Right atrium auricular region (tissue), 2 donors: ENCODE results near the gene EPHA3. TPM values are rescaled to one million over a fixed set of nuclear protein-coding genes. Genes with fewer than 3 reads are reported as not detected.

Source experiments
- DNase-seq: peaks from one replicate; pipeline ENCODE4 v3.0.0-alpha.2; 2019; ENCODE audit warnings: low spot score
- H3K27ac ChIP-seq, 2 donors: fragments of 200-600 bp; sonication (generic); 1 replicate in 1 of 2; 2 replicates in 1 of 2; pipeline ENCODE4 v1.5.1; 2016 to 2019
- H3K27me3 ChIP-seq, 2 donors: fragments of 200-600 bp; sonication (generic); one replicate each; pipeline versions ENCODE4 v1.5.1 to v1.6.0; 2017 to 2019
- H3K36me3 ChIP-seq: fragments of 200-600 bp; sonication (generic); one replicate; pipeline ENCODE4 v1.5.1; 2016
- H3K4me1 ChIP-seq, 2 donors: fragments of 200-600 bp; sonication (generic); one replicate each; pipeline versions ENCODE4 v1.5.1 to v1.6.0; 2017 to 2019
- H3K4me3 ChIP-seq, 2 donors: fragments of 200-600 bp; sonication (generic); 1 replicate in 1 of 2; 2 replicates in 1 of 2; pipeline ENCODE4 v1.5.1; 2017 to 2019; ENCODE audit warnings: mild to moderate bottlenecking in 1 of 2, moderate library complexity in 1 of 2
- H3K9me3 ChIP-seq, 2 donors: fragments of 200-600 bp; sonication (generic); one replicate each; pipeline ENCODE4 v1.5.1; 2019
- CTCF ChIP-seq, 2 donors: fragments of 200-600 bp; sonication (generic); IDR thresholded peaks; one replicate each; pipeline ENCODE4 v1.5.1; 2019; ENCODE audit warnings: antibody characterized with exemption in 2 of 2
- total RNA-seq, 2 donors: library from RNA; depleted of rRNA; stranded (reverse); fragments of >200 nt; gene quantifications; one replicate each; pipeline ENCODE4 v1.1.0, GENCODE V29; 2016

EPHA3 gene
- total RNA-seq, 2 donors from 2014 or later = 5.3 to 5.4 TPM

- no peak overlapping the region for H3K27ac ChIP-seq
- no peaks in the 10 kb centered on the region for H3K4me1 ChIP-seq
- no peaks in the 10 kb centered on the region for H3K36me3 ChIP-seq
- no peak overlapping the region for H3K4me3 ChIP-seq
- no peak for DNase-seq
- H3K9me3 ChIP-seq = no peaks in the 10 kb centered on the region
- no peaks in the 10 kb centered on the region for H3K27me3 ChIP-seq
- no peak for TF ChIP-seq CTCF (IDR thresholded peaks at IDR 0.05)
Measured at GRCh38 chr3:89373434-89373833, 266.0 kb downstream of the EPHA3 start.

DNA sequence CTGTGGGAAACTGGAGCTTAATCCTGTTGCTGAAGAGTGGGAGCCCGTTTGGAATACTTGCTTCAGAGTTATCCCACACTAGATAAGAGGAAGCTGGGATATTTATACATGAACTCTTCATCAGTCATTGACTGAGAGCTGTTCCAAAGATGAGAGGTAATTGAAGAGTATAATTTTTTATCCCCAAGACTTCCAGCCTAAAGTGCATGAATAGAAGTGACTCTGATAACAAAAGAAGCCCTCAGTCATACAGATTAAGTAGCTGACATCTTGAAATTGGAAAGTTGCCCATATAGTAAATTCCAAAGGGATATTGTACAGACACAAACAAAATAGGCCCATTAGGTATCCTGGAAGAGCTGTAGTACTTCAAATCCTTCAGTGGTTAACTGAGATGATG is 268.0 kb downstream of the EPHA3 start:
- Histone ChIP-seq H3K4me3 (no peak overlapping the region), H3K9me3 (no peaks in the 10 kb centered on the region), H3K36me3 (no peaks in the 10 kb centered on the region), H3K4me1 (no peaks in the 10 kb centered on the region), H3K27ac (no peak overlapping the region), H3K27me3 (no peaks in the 10 kb centered on the region)
- TF ChIP-seq CTCF (IDR thresholded peaks at IDR 0.05) = no peak
- DNase-seq = no peak

DNA sequence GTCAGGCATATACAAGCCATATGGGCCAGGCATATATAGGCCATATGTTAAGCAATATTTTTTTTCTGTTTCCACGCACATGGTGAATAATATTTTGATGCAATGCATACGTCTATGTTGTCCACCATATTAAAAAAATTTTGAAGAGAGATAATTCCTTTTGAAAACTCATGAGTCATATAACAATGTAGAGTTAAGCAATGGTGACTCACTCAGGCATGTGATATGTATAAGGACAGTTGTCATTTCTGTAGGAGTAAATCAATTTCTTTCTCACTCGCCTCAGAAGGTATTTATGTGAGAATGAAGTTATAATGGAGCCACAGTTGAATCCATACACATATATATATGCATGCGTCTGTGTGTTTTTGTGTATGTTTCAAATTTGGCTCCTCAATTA is 272.6 kb downstream of the EPHA3 start:
- DNase-seq = no peak
- no peaks in the 10 kb centered on the region for H3K36me3 ChIP-seq
- H3K4me1 ChIP-seq = no peaks in the 10 kb centered on the region
- no peak overlapping the region for H3K4me3 ChIP-seq
- no peaks in the 10 kb centered on the region for H3K27me3 ChIP-seq
- H3K9me3 ChIP-seq = no peaks in the 10 kb centered on the region
- no peak overlapping the region for H3K27ac ChIP-seq
- no peak for TF ChIP-seq CTCF (IDR thresholded peaks at IDR 0.05)

DNA sequence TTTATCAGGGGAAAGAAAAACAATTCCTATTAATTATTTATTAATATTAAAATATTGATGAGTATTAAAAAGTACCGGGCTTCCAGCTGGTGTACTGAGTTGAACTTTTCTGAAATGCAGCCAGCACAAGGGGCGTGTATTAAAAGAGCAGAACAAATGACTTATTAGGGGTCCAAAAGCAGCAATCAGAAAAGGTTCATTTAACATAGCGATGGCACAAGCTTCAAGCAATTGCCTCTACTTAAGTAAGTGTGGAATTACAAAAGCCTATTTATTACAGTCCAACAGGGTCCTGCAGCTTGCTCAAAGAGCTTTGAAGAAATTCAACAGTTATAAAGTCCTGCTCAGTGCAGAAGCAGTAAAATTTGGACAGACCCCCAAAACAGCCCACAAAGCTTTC is 285.6 kb downstream of the EPHA3 start:
- H3K27ac ChIP-seq = no peak overlapping the region
- no peak for TF ChIP-seq CTCF (IDR thresholded peaks at IDR 0.05)
- H3K4me1 ChIP-seq = no peaks in the 10 kb centered on the region
- no peaks in the 10 kb centered on the region for H3K27me3 ChIP-seq
- no peak overlapping the region for H3K4me3 ChIP-seq
- H3K36me3 ChIP-seq = no peaks in the 10 kb centered on the region
- no peak for DNase-seq
- H3K9me3 ChIP-seq = no peaks in the 10 kb centered on the region

DNA sequence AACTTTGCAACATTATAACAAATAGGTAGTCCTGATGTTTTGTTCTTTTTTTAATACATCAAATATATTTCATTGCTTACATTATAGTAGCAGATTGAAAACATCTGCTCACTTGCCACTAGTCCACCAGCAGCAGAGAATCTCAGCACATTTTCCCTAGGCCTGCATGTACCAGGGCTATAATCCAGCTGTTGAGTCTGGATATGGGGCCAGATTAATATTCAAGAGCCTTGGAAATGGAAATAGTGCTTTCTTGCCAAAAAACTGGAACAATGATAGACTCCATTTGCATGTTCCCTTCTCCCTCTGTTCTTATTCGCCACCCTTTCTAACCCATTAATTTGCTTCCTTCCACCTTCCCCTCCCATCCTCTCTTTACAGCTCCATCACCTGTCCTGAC is 288.0 kb downstream of the EPHA3 start:
- no peak overlapping the region for H3K4me3 ChIP-seq
- no peaks in the 10 kb centered on the region for H3K27me3 ChIP-seq
- no peak for DNase-seq
- no peaks in the 10 kb centered on the region for H3K9me3 ChIP-seq
- no peaks in the 10 kb centered on the region for H3K4me1 ChIP-seq
- TF ChIP-seq CTCF (IDR thresholded peaks at IDR 0.05) = no peak
- no peak overlapping the region for H3K27ac ChIP-seq
- H3K36me3 ChIP-seq = no peaks in the 10 kb centered on the region

DNA sequence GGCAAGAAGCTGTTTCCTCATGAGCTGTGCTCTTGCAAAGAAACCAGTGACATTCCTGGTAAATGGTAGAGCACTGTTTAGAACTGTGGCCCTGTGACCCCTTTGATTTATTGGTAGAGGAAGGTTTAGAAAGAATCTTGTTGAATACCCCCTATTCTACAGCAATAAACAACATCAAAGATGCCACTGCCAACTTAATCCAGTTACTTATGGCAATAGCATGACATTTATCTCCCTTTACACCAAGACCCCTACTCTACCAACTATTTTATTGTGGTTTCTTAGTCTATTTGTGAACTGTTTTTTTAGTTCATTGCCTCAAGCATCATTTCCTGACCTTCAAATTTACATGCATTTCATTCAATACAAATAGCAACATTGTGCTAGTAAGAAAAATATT is 288.6 kb downstream of the EPHA3 start:
- no peaks in the 10 kb centered on the region for H3K4me1 ChIP-seq

More for the DNA sequence above, 288.6 kb downstream of the EPHA3 start:
- H3K36me3 ChIP-seq = no peaks in the 10 kb centered on the region
- TF ChIP-seq CTCF (IDR thresholded peaks at IDR 0.05) = no peak
- no peaks in the 10 kb centered on the region for H3K9me3 ChIP-seq
- no peak for DNase-seq
- no peak overlapping the region for H3K27ac ChIP-seq
- H3K27me3 ChIP-seq = no peaks in the 10 kb centered on the region
- no peak overlapping the region for H3K4me3 ChIP-seq
